GM10266 (cell line): ENCODE results near the gene BIRC6.
"Not testable (repeated sequence)": the region's sequence is repeated elsewhere in the genome, so short reads cannot be mapped to it uniquely, and the experiment has no call there.

Experiments used
- DNase-seq: peaks from one replicate; pipeline ENCODE4 v3.0.0; 2012; ENCODE audit errors: extremely low spot score
- TF ChIP-seq, protein P1 (sequence below): IDR thresholded peaks from 2 replicates; pipeline ENCODE4 v1.5.1; 2012; ENCODE audit warnings: mild to moderate bottlenecking, low read depth; ENCODE audit not compliant: control insufficient read depth, insufficient read depth; ENCODE audit errors: missing control alignments

BIRC6 gene

DNA sequence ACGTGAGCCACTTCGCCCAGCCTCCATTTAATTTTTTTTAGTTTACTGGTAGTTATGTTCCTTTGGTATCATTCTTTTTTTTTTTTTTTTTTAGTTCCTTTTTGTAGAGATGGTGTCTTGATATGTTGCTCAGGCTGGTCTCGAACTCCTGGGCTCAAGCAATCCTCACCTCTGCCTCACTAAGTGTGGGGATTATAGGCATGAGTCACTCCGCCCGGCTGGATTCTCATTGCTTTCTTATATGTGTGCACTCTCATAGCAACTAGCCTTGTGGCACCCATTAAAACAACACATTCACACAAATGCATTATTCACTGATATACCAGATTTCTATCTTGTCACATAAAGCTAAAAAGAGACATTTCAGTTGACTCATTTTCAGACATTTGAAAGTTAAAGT, 275.3 kb downstream of the BIRC6 start:
- TF ChIP-seq, protein P1, sequence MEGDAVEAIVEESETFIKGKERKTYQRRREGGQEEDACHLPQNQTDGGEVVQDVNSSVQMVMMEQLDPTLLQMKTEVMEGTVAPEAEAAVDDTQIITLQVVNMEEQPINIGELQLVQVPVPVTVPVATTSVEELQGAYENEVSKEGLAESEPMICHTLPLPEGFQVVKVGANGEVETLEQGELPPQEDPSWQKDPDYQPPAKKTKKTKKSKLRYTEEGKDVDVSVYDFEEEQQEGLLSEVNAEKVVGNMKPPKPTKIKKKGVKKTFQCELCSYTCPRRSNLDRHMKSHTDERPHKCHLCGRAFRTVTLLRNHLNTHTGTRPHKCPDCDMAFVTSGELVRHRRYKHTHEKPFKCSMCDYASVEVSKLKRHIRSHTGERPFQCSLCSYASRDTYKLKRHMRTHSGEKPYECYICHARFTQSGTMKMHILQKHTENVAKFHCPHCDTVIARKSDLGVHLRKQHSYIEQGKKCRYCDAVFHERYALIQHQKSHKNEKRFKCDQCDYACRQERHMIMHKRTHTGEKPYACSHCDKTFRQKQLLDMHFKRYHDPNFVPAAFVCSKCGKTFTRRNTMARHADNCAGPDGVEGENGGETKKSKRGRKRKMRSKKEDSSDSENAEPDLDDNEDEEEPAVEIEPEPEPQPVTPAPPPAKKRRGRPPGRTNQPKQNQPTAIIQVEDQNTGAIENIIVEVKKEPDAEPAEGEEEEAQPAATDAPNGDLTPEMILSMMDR: no peak
- no peak for DNase-seq

GRCh38 chr2:32633040-32633439, 276.2 kb downstream of the BIRC6 start:
- no peak for DNase-seq
- TF ChIP-seq, protein P1: no peak

GRCh38 chr2:32638548-32638947, 281.7 kb downstream of the BIRC6 start:
- DNase-seq: not testable (repeated sequence)

GRCh38 chr2:32641180-32641579, 284.4 kb downstream of the BIRC6 start:
- no peak for DNase-seq
- TF ChIP-seq, protein P1: no peak

- TF ChIP-seq, protein P1: no peak
- no peak for DNase-seq
These were observed 290.4 kb downstream of the BIRC6 start for GRCh38 chr2:32647180-32647651.

GRCh38 chr2:32652555-32653209, 295.9 kb downstream of the BIRC6 start:
- DNase-seq: no peak
- TF ChIP-seq, protein P1: no peak

DNA sequence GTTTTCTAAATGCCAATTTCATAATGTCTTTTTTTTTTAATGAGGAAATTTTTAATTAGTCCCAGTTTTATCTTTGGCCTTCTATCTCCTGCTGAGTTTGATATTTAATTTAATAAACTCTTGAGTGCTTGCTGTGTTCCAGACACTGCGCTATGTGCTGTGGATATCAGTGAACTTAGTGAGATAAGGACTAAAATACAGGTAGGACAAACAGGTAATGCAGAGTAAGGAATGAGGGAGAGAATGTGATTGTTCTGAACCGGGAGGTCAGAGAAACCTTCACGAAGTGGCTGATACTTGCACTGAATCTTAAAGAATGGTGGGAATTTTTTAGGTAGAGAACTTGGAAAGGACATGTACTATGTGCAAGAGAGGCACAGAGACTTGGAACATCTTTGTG, 299.2 kb downstream of the BIRC6 start:
- TF ChIP-seq, protein P1: no peak
- DNase-seq: no peak

- DNase-seq: no peak
- TF ChIP-seq, protein P1: no peak
These were observed 307.0 kb downstream of the BIRC6 start for GRCh38 chr2:32663864-32664263.
